GM19328 (cell line): ENCODE data around the gene PATL2.
A peak's percentile ranks its signal among the peaks of the same experiment; 100 is the strongest.
"Not testable (repeated sequence)": the region's sequence is repeated elsewhere in the genome, so short reads cannot be mapped to it uniquely, and the experiment has no call there.

Experiments
- ATAC-seq: cut with Tn5 transposase; IDR thresholded peaks from one replicate; pipeline ENCODE4 v1.9.1; 2021; ENCODE audit warnings: mild to moderate bottlenecking, moderate library complexity; ENCODE audit not compliant: unreplicated experiment

PATL2 gene

GRCh38 chr15:44711096-44711742, at the start of gene PATL2, which contains the start of gene B2M:
Gene PATL2, minus strand, starts transcription at chr15:44711323. Its CDS starts 34,833 bp downstream, at chr15:44676490.
Gene B2M, plus strand, starts transcription at chr15:44711517. Its CDS starts 30 bp downstream, at chr15:44711547.
- ATAC-seq: peak; percentile 85

- no peak for ATAC-seq
Observed at GRCh38 chr15:44753345-44753744, 42.2 kb upstream of the PATL2 start.

- ATAC-seq: not testable (repeated sequence)
Observed at GRCh38 chr15:44743454-44743853, 32.3 kb upstream of the PATL2 start.

- not testable (repeated sequence) for ATAC-seq
Observed at GRCh38 chr15:44739222-44739847, 28.2 kb upstream of the PATL2 start.

- ATAC-seq: no peak
Observed at GRCh38 chr15:44738340-44738984, 27.3 kb upstream of the PATL2 start.

GRCh38 chr15:44736181-44736765, 25.1 kb upstream of the PATL2 start, which contains the start of gene TRIM69:
Gene TRIM69, plus strand, starts transcription at chr15:44736528. Its CDS starts 177 bp downstream, at chr15:44736705.
- no peak for ATAC-seq

- ATAC-seq: no peak
Observed at GRCh38 chr15:44735482-44736180, 24.5 kb upstream of the PATL2 start.

GRCh38 chr15:44734839-44735481, 23.8 kb upstream of the PATL2 start:
- no peak for ATAC-seq

GRCh38 chr15:44729408-44730127, 18.4 kb upstream of the PATL2 start:
- no peak for ATAC-seq

GRCh38 chr15:44728576-44729407, 17.7 kb upstream of the PATL2 start:
- ATAC-seq: peak; percentile 75

GRCh38 chr15:44728232-44728575, 17.1 kb upstream of the PATL2 start:
- not testable (repeated sequence) for ATAC-seq

- ATAC-seq: no peak
Observed at GRCh38 chr15:44727485-44728231, 16.5 kb upstream of the PATL2 start.

GRCh38 chr15:44726568-44727484, 15.7 kb upstream of the PATL2 start:
- ATAC-seq: peak; percentile 34

GRCh38 chr15:44726136-44726535, 15.0 kb upstream of the PATL2 start:
- ATAC-seq: no peak

- ATAC-seq: no peak
Observed at GRCh38 chr15:44722011-44722410, 10.9 kb upstream of the PATL2 start.

GRCh38 chr15:44720460-44721176, 9.5 kb upstream of the PATL2 start:
- no peak for ATAC-seq
